Progenitor cell of endocrine pancreas (in vitro differentiated cells): ENCODE data around the gene CD80. TPM values are rescaled to one million over a fixed set of nuclear protein-coding genes. Genes with fewer than 3 reads are reported as not detected.

Source experiments
- DNase-seq: peaks from one replicate; pipeline ENCODE4 v3.0.0; 2021; ENCODE audit warnings: low spot score; ENCODE audit not compliant: unreplicated experiment
- H3K27ac Mint-ChIP-seq: 2 replicates; pipeline ENCODE4 v1.8.0; 2021; ENCODE audit warnings: mild to moderate bottlenecking, moderate library complexity, mixed read lengths
- H3K27me3 Mint-ChIP-seq: 2 replicates; pipeline ENCODE4 v1.8.0; 2021; ENCODE audit warnings: mixed read lengths
- H3K36me3 Mint-ChIP-seq: 2 replicates; pipeline ENCODE4 v1.8.0; 2022; ENCODE audit warnings: mixed read lengths; ENCODE audit not compliant: insufficient read depth
- H3K4me1 Mint-ChIP-seq: 2 replicates; pipeline ENCODE4 v1.8.0; 2021; ENCODE audit warnings: low read depth, mixed read lengths
- H3K4me3 Mint-ChIP-seq: 2 replicates; pipeline ENCODE4 v1.8.0; 2021; ENCODE audit warnings: low read depth, mild to moderate bottlenecking, moderate library complexity, mixed read lengths
- H3K9me3 Mint-ChIP-seq: 2 replicates; pipeline ENCODE4 v1.8.0; 2021; ENCODE audit warnings: low read depth, mixed read lengths
- total RNA-seq: library from RNA; stranded (reverse); gene quantifications from 2 replicates; pipeline ENCODE4 v1.2.1, GENCODE V29; 2021
- TF ChIP-seq, protein P1 (sequence below): fragments of 200-600 bp; sonication (generic); IDR thresholded peaks from one replicate; pipeline ENCODE4 v1.5.0; 2021; ENCODE audit warnings: antibody characterized with exemption, mild to moderate bottlenecking; ENCODE audit not compliant: unreplicated experiment

The CD80 gene
- total RNA-seq, 1 donor from 2014 or later = 0.24 TPM

DNA sequence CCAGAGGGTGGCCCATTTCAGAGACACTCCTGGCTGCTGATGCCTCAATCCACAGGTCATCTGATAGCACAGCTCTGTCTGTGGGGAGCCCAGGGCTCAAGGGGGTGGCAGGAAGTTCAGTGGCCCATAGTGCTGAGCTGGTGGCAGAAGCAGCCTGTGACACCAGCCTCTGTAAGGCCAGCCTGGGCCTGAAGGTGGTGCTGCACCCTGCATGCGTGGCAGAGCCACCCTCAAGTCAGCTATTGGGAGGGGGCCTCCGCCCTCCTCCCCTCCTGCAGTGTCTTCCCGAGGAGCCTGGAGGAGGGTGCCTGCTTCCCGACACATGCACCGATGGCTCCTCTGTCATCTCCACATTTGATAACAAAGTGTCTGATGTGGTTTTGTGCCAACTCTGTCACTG, 41.3 kb upstream of the CD80 start:
- no peak for DNase-seq

DNA sequence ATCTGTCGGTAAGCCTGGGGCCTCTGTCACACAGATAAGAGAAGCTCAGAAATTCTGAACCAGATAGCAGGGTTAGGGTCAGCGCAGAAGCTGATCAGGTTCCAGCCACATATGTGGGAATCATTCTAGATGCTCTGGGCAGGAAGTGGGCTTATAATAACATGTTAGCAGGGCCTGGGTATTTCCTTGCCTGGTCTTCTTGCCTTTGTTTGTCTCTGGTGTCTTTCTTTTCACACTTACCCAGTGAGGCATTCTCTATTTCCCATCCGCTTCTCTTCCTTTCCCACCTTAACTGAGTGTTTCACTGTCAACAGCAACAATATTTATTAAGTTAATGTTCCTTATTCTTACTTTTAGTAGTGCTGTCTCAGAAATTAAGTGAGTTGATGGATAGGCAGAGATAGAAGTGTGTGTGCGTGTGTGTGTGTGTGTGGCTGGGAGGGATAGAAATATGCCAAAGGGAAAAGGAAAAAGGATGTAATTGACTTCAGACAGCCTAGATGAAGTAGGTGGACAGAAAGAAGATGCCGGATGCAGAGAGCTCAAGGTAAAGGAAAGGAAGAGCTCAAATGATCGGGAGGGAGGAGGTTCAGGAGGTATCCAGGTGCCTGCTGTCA, 40.3 kb upstream of the CD80 start:
- Mint-ChIP-seq H3K27ac (no peak overlapping the region), H3K27me3 (peaks cover 11% of the 10 kb centered on the region), H3K36me3 (no peaks in the 10 kb centered on the region), H3K9me3 (no peaks in the 10 kb centered on the region), H3K4me1 (peaks cover 14% of the 10 kb centered on the region), H3K4me3 (no peak overlapping the region)
- TF ChIP-seq, protein P1, sequence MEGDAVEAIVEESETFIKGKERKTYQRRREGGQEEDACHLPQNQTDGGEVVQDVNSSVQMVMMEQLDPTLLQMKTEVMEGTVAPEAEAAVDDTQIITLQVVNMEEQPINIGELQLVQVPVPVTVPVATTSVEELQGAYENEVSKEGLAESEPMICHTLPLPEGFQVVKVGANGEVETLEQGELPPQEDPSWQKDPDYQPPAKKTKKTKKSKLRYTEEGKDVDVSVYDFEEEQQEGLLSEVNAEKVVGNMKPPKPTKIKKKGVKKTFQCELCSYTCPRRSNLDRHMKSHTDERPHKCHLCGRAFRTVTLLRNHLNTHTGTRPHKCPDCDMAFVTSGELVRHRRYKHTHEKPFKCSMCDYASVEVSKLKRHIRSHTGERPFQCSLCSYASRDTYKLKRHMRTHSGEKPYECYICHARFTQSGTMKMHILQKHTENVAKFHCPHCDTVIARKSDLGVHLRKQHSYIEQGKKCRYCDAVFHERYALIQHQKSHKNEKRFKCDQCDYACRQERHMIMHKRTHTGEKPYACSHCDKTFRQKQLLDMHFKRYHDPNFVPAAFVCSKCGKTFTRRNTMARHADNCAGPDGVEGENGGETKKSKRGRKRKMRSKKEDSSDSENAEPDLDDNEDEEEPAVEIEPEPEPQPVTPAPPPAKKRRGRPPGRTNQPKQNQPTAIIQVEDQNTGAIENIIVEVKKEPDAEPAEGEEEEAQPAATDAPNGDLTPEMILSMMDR = no peak
- DNase-seq = no peak

More for the DNA sequence above, 41.3 kb upstream of the CD80 start:
- Mint-ChIP-seq H3K4me1 (peaks cover 14% of the 10 kb centered on the region), H3K9me3 (no peaks in the 10 kb centered on the region), H3K27me3 (peaks cover 11% of the 10 kb centered on the region), H3K36me3 (no peaks in the 10 kb centered on the region), H3K4me3 (no peak overlapping the region), H3K27ac (no peak overlapping the region)
- TF ChIP-seq, protein P1 = peak; percentile 44

DNA sequence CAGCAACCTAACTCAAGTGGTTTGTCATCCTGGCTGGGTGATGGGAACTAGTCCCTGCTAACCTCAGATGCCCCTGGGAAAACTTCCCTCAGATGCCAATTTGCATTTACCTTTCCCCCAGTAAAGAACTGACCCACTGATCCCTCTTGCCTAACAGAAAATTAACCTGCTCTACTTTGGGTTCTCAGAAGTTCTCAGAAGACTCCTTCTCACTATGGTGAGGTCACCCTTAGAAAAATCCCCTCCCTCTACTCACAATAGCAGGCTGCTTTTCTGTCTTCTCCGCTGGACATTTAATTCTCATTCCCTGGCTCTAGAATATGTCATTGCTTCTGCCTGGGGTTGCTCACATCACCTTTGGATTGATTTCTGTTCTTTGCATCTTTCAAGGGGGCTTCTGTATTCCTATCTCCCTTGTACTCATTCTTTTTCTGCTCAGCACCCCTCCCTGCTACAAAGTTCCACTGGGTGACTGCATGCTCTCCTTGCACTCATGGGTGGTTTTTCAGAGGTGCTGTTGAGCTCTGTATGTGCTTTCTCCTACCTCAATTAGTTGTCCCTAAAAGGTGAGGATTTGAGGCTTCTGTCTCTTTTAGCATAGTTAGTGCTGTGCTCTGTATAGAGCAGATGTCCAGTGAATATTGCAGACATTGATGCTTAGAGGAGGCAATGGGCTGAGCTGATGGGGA, 39.1 kb upstream of the CD80 start:
- DNase-seq = no peak
- peaks cover 11% of the 10 kb centered on the region for H3K27me3 Mint-ChIP-seq
- H3K4me1 Mint-ChIP-seq = peaks cover 14% of the 10 kb centered on the region
- TF ChIP-seq, protein P1 = no peak
- H3K27ac Mint-ChIP-seq = no peak overlapping the region
- no peaks in the 10 kb centered on the region for H3K9me3 Mint-ChIP-seq
- no peaks in the 10 kb centered on the region for H3K36me3 Mint-ChIP-seq
- H3K4me3 Mint-ChIP-seq = no peak overlapping the region

DNA sequence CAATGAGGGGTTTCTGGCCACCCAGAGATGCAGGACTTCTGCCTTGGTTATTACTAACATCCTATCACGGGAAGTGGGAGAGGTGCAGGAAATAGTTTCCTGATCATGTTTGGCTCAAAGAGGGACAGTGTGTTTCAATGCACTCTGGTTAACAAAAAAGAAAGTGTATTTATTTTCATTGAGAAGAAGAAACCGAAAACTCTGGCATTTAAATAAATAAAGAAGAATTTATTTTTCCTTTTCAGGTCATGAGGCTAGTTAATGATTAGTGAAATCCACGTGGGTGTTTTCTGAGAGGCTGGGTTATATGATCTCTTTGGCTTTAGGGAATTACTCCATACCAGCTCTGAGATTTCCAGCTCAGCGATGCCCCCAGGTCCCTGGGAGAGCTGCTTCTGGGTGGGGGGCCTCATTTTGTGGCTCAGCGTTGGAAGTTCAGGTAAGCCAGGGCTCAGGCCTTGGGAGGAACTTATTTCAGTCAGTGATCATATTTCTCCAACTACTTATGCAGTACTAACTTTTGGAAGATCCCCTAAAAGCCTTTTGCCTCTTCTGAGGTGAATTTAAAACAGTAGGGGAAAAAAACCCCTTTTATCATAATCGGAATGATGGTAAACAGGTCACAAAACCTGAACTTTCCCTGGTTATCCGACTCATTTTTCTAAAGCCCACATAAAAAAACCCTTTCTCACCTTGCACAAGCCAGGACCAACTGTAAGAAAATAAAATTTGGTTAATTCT, 38.3 kb upstream of the CD80 start, which contains the start of gene PLA1A:
Gene PLA1A, plus strand, starts transcription at position 338 of the 741 bp plus-strand sequence. Its CDS starts 29 bp downstream, at position 367.
- Mint-ChIP-seq H3K4me3 (no peak within 1 kb of the TSS), H3K27me3 (peaks cover 11% of the 10 kb centered on the region), H3K36me3 (no peaks in the 10 kb centered on the region), H3K9me3 (no peaks in the 10 kb centered on the region), H3K4me1 (peaks cover 14% of the 10 kb centered on the region), H3K27ac (no peak within 1 kb of the TSS)
- TF ChIP-seq, protein P1 = no peak
- DNase-seq = no peak

DNA sequence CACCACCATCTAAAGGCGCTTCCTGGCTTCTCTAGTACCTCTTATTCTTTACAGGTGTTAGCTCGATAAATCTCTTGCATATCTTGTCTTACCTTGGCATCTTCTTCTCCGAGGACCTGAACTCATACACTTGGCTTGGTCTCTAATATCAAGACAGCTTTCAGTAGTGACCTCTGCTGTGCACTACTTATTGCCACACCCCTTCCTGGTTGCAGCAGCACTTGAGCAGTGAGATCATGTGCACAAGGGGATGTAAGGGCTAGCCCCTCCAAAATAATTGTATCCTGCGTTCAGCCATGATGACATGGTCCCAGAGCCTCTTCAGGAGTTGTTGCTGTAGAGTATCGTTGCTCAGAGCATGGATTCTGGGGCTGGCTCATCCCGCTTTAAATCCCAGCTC, 37.0 kb upstream of the CD80 start:
- DNase-seq = no peak
- Mint-ChIP-seq H3K4me3 (no peak overlapping the region), H3K4me1 (peaks cover 13% of the 10 kb centered on the region), H3K36me3 (no peaks in the 10 kb centered on the region), H3K27ac (no peak overlapping the region), H3K27me3 (peaks cover 11% of the 10 kb centered on the region), H3K9me3 (no peaks in the 10 kb centered on the region)
- TF ChIP-seq, protein P1 = no peak
